K562 (cell line): ENCODE data around the gene NFRKB. TPM values are rescaled to one million over a fixed set of nuclear protein-coding genes. Genes with fewer than 3 reads are reported as not detected.

Source experiments
- ATAC-seq: fragments of 200-7000 bp; cut with Tn5 transposase; 3 replicates; pipeline ENCODE4 v1.9.1; 2020; ENCODE audit warnings: moderate library complexity
- BruUV-seq: library from RNA; stranded (reverse); fragments of 400-500 nt; replicated peaks from 2 replicates; lab custom pipeline; 2021; lab: Mats Ljungman, UMichigan
- CTCF ChIA-PET: fragments of 300-600 bp; formaldehyde crosslinking; extraction: SDS; loops from one replicate; lab custom pipeline; 2021; ENCODE audit warnings: low intra/inter-chr PET ratio; lab: Yijun Ruan, JAX
- POLR2A ChIA-PET: fragments of 300-600, 350-650 bp; sonication (Branson Sonifier 250); formaldehyde crosslinking; extraction: SDS; loops from one replicate; lab custom pipeline; 2021; ENCODE audit warnings: antibody characterized with exemption, inconsistent platforms; lab: Yijun Ruan, JAX
- DNase-seq, 4 experiments: peaks; one replicate each; pipeline versions ENCODE4 v3.0.0 to v3.0.0-alpha.2; 2011 to 2018; ENCODE audit warnings: low spot score in 3 of 4, mixed read lengths in 3 of 4; ENCODE audit errors: extremely low read depth in 1 of 4
- FAIRE-seq: peaks from 2 replicates; lab custom pipeline; 2011; peaks lifted over from hg19 to GRCh38; lab: Jason Lieb, UNC
- H2AFZ ChIP-seq: 2 replicates; pipeline ENCODE4 v1.6.0; 2011; ENCODE audit warnings: low read depth, low read length, control low read depth, inconsistent platforms
- H3K27ac ChIP-seq: fragments of 200-600 bp; 3 replicates; pipeline ENCODE4 v1.8.0; 2011; ENCODE audit warnings: low read depth, mild to moderate bottlenecking, control low read depth, inconsistent platforms, low read length, moderate library complexity, mixed read lengths; ENCODE audit errors: extremely low read depth
- H3K27me3 ChIP-seq, 2 experiments: fragments of 300-600 bp in 1 of 2; 2 replicates in 1 of 2; 3 replicates in 1 of 2; pipeline versions ENCODE4 v1.6.0 to v1.8.0; 2011; ENCODE audit warnings: inconsistent platforms in 2 of 2, low read length in 2 of 2, mild to moderate bottlenecking in 1 of 2, mixed read lengths in 1 of 2, moderate library complexity in 1 of 2; ENCODE audit not compliant: control insufficient read depth in 2 of 2, insufficient read depth in 2 of 2
- H3K36me3 ChIP-seq: fragments of 300-600 bp; 3 replicates; pipeline ENCODE4 v1.8.0; 2011; ENCODE audit warnings: mild to moderate bottlenecking, low read length, inconsistent platforms; ENCODE audit not compliant: control insufficient read depth, insufficient read depth
- H3K4me1 ChIP-seq, 2 experiments: fragments of 200-600 bp in 1 of 2; replicated peaks in 1 of 2; 2 replicates in 1 of 2; 3 replicates in 1 of 2; pipeline versions ENCODE4 v1.5.1 to v1.8.0; 2011; ENCODE audit warnings: inconsistent platforms in 2 of 2, low read length in 2 of 2, mild to moderate bottlenecking in 1 of 2, mixed read lengths in 1 of 2, moderate library complexity in 1 of 2; ENCODE audit not compliant: control insufficient read depth in 2 of 2, insufficient read depth in 2 of 2
- H3K4me2 ChIP-seq: 2 replicates; pipeline ENCODE4 v1.6.1; 2011; ENCODE audit warnings: low read length, control low read depth, inconsistent platforms, mixed read lengths; ENCODE audit not compliant: insufficient read depth
- H3K4me3 ChIP-seq: fragments of 200-600 bp; sonication (generic), shearing (Covaris generic); 2 replicates; pipeline ENCODE4 v1.5.1; 2016; ENCODE audit warnings: control low read depth, inconsistent platforms
- H3K79me2 ChIP-seq: fragments of 200-600 bp; 3 replicates; pipeline ENCODE4 v1.8.0; 2011; ENCODE audit warnings: low read length, inconsistent platforms; ENCODE audit not compliant: control insufficient read depth, insufficient read depth
- H3K9ac ChIP-seq, 2 experiments: 2 replicates each; pipeline versions ENCODE4 v1.6.0 to v1.6.1; 2011; ENCODE audit warnings: low read depth in 2 of 2, low read length in 2 of 2, control low read depth in 1 of 2, inconsistent platforms in 1 of 2, mild to moderate bottlenecking in 1 of 2, mixed read lengths in 1 of 2; ENCODE audit not compliant: insufficient read depth in 1 of 2
- H3K9me1 ChIP-seq: one replicate; pipeline ENCODE4 v1.6.0; 2011; ENCODE audit warnings: inconsistent platforms, mild to moderate bottlenecking, low read length, moderate library complexity; ENCODE audit not compliant: control insufficient read depth, insufficient read depth
- H3K9me3 ChIP-seq: replicated peaks from 2 replicates; pipeline ENCODE4 v1.5.1; 2011; ENCODE audit warnings: low read depth, low read length, inconsistent platforms; ENCODE audit not compliant: control insufficient read depth, insufficient read depth
- H4K20me1 ChIP-seq: replicated peaks from 2 replicates; pipeline ENCODE4 v1.6.1; 2011; ENCODE audit warnings: low read length, inconsistent platforms, mixed read lengths; ENCODE audit not compliant: control insufficient read depth, insufficient read depth
- CBX8 ChIP-seq: fragments of 200-600 bp; sonication (generic); IDR thresholded peaks from 2 replicates; pipeline ENCODE4 v1.6.1; 2012; ENCODE audit warnings: borderline replicate concordance, mixed run types, low read depth, mild to moderate bottlenecking, moderate library complexity, mixed read lengths, low read length, control low read depth, inconsistent platforms; ENCODE audit not compliant: poor library complexity, severe bottlenecking; ENCODE audit errors: extremely low read depth
- CEBPB ChIP-seq: fragments of 450-650 bp; IDR thresholded peaks from 2 replicates; pipeline ENCODE4 v1.6.1; 2016; ENCODE audit warnings: missing genetic modification characterization, missing compliant biosample characterization
- CEBPG ChIP-seq, 3 experiments: fragments of 200-800 bp in 1 of 3; sonication (Bioruptor generic) in 1 of 3; sonication (generic) in 1 of 3; formaldehyde crosslinking in 1 of 3; IDR thresholded peaks in 2 of 3; conservative IDR thresholded peaks in 1 of 3; 2 replicates each; pipeline versions ENCODE4 v1.6.1 to v1.8.0; 2016 to 2022; ENCODE audit warnings: missing compliant biosample characterization in 2 of 3, missing genetic modification characterization in 2 of 3, mild to moderate bottlenecking in 1 of 3, missing genetic modification reagents in 1 of 3
- CREM ChIP-seq: IDR thresholded peaks from 2 replicates; pipeline ENCODE4 v1.6.1; 2014; ENCODE audit warnings: antibody characterized with exemption, low read depth
- ZFX ChIP-seq: sonication (generic); formaldehyde crosslinking; IDR thresholded peaks from 2 replicates; pipeline ENCODE4 v1.8.0; 2022; ENCODE audit warnings: mild to moderate bottlenecking, missing genetic modification reagents, moderate library complexity
- WGBS: fragments of 100-300 bp; shearing (Covaris generic); methylation state at CpG from one replicate; pipeline ENCODE4 v1.1.6; 2016; ENCODE audit warnings: low coverage, mixed read lengths; ENCODE audit not compliant: insufficient coverage; ENCODE audit errors: missing lambda C conversion rate; 5-methylcytosine and 5-hydroxymethylcytosine counted together
- in situ Hi-C: fragments of 300-500 bp; cut with MboI; formaldehyde crosslinking; loops from 4 replicates; pipeline ENCODE4 v1.15.0; 2018; ENCODE audit warnings: inconsistent platforms, mixed read lengths
- intact Hi-C: fragments of 100-400 bp; cut with micrococcal nuclease; formaldehyde crosslinking; loops from 2 replicates; pipeline ENCODE4 v1.14.2; 2022
- polyA plus RNA-seq, 8 experiments: library from polyadenylated mRNA; depleted of rRNA in 4 of 8; stranded (reverse) in 5 of 8; unstranded in 3 of 8; fragments of >200 nt; fragmentation: Nextera tagmentation in 2 of 8; fragmentation: Illumina TruSeq in 1 of 8; extraction: Ambion mirVana in 2 of 8; extraction: Trizol in 1 of 8; gene quantifications; 2 replicates each; pipeline versions ENCODE4 v1.2.1 to v1.2.3, GENCODE V29; 2011 to 2014; ENCODE audit warnings: inconsistent platforms in 1 of 8, missing spikeins in 1 of 8
- total RNA-seq, 7 experiments: library from RNA; depleted of rRNA in 6 of 7; stranded (reverse); fragments of >200 nt in 6 of 7; fragmentation: Illumina TruSeq in 2 of 7; extraction: Trizol in 2 of 7; gene quantifications; 2 replicates each; pipeline versions ENCODE4 v1.2.1 to v1.2.3, GENCODE V29; 2011 to 2021; ENCODE audit warnings: low replicate concordance in 1 of 7
- TF ChIP-seq, protein P1 (sequence below), 2 experiments: fragments of 450-650 bp in 1 of 2; sonication (generic) in 1 of 2; formaldehyde crosslinking in 1 of 2; IDR thresholded peaks in 1 of 2; conservative IDR thresholded peaks in 1 of 2; 2 replicates each; pipeline versions ENCODE4 v1.6.1 to v1.8.1; 2016 to 2023; ENCODE audit warnings: mild to moderate bottlenecking in 2 of 2, moderate library complexity in 2 of 2, inconsistent platforms in 1 of 2, missing genetic modification reagents in 1 of 2
- TF ChIP-seq, protein P2 (sequence below): fragments of 450-650 bp; IDR thresholded peaks from 2 replicates; pipeline ENCODE4 v1.6.1; 2016; ENCODE audit warnings: low read depth, mild to moderate bottlenecking, moderate library complexity

NFRKB gene
- total and polyA plus RNA-seq, 9 of the 15 experiments (the other 6 are each of a cell fraction or from before 2014, with no cell fraction given): 7.1 to 42.6 (median 23.9) TPM

DNA sequence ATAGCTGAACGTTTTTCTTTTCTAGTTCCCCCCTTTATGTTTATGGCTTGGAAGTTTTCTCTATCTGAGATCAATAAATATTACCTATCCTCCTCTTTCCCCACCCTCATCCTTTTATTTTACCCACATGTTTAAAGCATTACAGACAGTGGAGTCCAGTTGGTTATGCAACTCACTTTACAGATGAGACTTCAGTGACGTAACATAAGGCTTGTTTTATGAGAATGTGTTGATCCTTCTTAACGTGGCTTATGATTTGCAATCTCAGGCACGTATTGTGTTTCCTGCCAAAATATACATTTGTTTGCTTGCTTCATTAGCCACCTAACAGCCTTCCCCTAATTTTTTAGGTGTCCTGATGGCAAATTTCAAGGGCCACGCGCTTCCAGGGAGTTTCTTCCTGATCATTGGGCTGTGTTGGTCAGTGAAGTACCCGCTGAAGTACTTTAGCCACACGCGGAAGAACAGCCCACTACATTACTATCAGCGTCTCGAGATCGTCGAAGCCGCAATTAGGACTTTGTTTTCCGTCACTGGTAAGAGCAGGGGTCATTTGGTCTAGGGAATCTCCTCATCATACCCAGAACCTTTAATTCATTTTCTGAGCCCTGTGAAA lies 43.1 kb downstream of the NFRKB start:
- H3K36me3 ChIP-seq: no peaks in the 10 kb centered on the region
- in situ Hi-C loops: no loop called here
- H3K4me3 ChIP-seq: no peak overlapping the region
- 3% methylated on average over 15 of the region's 15 CpGs for WGBS
- CTCF ChIA-PET: no interaction called here
- H3K4me2 ChIP-seq: no peak overlapping the region
- no peaks in the 10 kb centered on the region for H3K9me3 ChIP-seq
- H4K20me1 ChIP-seq: no peaks in the 10 kb centered on the region
- FAIRE-seq: no peak
- TF ChIP-seq CREM: 0 out of 2 replicates have a peak, but pooled peaks have one; percentile 7
- TF ChIP-seq, protein P1, sequence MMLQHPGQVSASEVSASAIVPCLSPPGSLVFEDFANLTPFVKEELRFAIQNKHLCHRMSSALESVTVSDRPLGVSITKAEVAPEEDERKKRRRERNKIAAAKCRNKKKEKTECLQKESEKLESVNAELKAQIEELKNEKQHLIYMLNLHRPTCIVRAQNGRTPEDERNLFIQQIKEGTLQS (IDR thresholded peaks at IDR 0.05): 0 out of 2 replicates have a peak, but pooled peaks have one; percentile 12
- TF ChIP-seq, protein P1 (CRISPR knock-in tag; conservative IDR thresholded peaks at IDR 0.05): no peak
- TF ChIP-seq, protein P2, sequence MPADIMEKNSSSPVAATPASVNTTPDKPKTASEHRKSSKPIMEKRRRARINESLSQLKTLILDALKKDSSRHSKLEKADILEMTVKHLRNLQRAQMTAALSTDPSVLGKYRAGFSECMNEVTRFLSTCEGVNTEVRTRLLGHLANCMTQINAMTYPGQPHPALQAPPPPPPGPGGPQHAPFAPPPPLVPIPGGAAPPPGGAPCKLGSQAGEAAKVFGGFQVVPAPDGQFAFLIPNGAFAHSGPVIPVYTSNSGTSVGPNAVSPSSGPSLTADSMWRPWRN: no peak
- TF ChIP-seq ZFX: no peak
- no peak for TF ChIP-seq CEBPG (CRISPR knock-in tag; IDR thresholded peaks at IDR 0.05)
- TF ChIP-seq CEBPG (tag; conservative IDR thresholded peaks at IDR 0.05 in 1 of 2, IDR thresholded peaks at IDR 0.05 in 1 of 2): peak; percentile 31 to 38; a peak in 2 of 4 replicates
- TF ChIP-seq CEBPB: peak; percentile 58
- peak; percentile 57 for TF ChIP-seq CBX8
- no peak overlapping the region for H2AFZ ChIP-seq
- no peak overlapping the region for H3K9ac ChIP-seq
- no peak for ATAC-seq
- POLR2A ChIA-PET: interaction anchor here (0.7 kb wide), 1 partner anchor 378 kb away, joined by 3 read pairs; no protein-coding TSS in a partner anchor
- no peak overlapping the region for H3K27ac ChIP-seq
- H3K79me2 ChIP-seq: no peaks in the 10 kb centered on the region
- no TSS peak for BruUV-seq
- no peaks in the 10 kb centered on the region for H3K4me1 ChIP-seq
- no peak for DNase-seq
- H3K9me1 ChIP-seq: no peaks in the 10 kb centered on the region
- intact Hi-C loops: no loop called here
- H3K27me3 ChIP-seq: peaks cover 57 to 58% of the 10 kb centered on the region in 2 experiments; a peak in 4 of 5 replicates
